SKM-1 treated with dmso at 0.1 percent for 144 hours (cell line): ENCODE results near the gene MAN2A1.
"Not testable (repeated sequence)": the region's sequence is repeated elsewhere in the genome, so short reads cannot be mapped to it uniquely, and the experiment has no call there.

Experiments
- DNase-seq: peaks from one replicate; lab custom pipeline; 2025; ENCODE audit not compliant: unreplicated experiment; lab: John Stamatoyannopoulos, UW

The MAN2A1 gene

GRCh38 chr5:109812698-109813097 is 123.0 kb downstream of the MAN2A1 start:
- no peak for DNase-seq

GRCh38 chr5:109816732-109817131 is 127.0 kb downstream of the MAN2A1 start:
- no peak for DNase-seq

GRCh38 chr5:109819878-109820277 is 130.2 kb downstream of the MAN2A1 start:
- no peak for DNase-seq

GRCh38 chr5:109823597-109823996 is 133.9 kb downstream of the MAN2A1 start:
- DNase-seq, result no peak

- no peak for DNase-seq
Observed at GRCh38 chr5:109825450-109825849, 135.7 kb downstream of the MAN2A1 start.

- DNase-seq, result no peak
Observed at GRCh38 chr5:109826426-109826825, 136.7 kb downstream of the MAN2A1 start.

GRCh38 chr5:109829331-109829730 is 139.6 kb downstream of the MAN2A1 start:
- no peak for DNase-seq

- no peak for DNase-seq
Observed at GRCh38 chr5:109830955-109831502, 141.3 kb downstream of the MAN2A1 start.

GRCh38 chr5:109832207-109833188 is 142.8 kb downstream of the MAN2A1 start:
- DNase-seq, result not testable (repeated sequence)

- no peak for DNase-seq
Observed at GRCh38 chr5:109833946-109834345, 144.2 kb downstream of the MAN2A1 start.

- DNase-seq, result no peak
Observed at GRCh38 chr5:109836280-109836679, 146.6 kb downstream of the MAN2A1 start.

GRCh38 chr5:109837231-109837861 is 147.6 kb downstream of the MAN2A1 start:
- no peak for DNase-seq

- no peak for DNase-seq
Observed at GRCh38 chr5:109838157-109838556, 148.4 kb downstream of the MAN2A1 start.

GRCh38 chr5:109844148-109844547 is 154.4 kb downstream of the MAN2A1 start:
- no peak for DNase-seq

- DNase-seq, result no peak
Observed at GRCh38 chr5:109844695-109845094, 155.0 kb downstream of the MAN2A1 start.

- no peak for DNase-seq
Observed at GRCh38 chr5:109848130-109848529, 158.4 kb downstream of the MAN2A1 start.

GRCh38 chr5:109849478-109850088 is 159.9 kb downstream of the MAN2A1 start:
- DNase-seq, result no peak

GRCh38 chr5:109852371-109853155 is 162.8 kb downstream of the MAN2A1 start:
- no peak for DNase-seq

- no peak for DNase-seq
Observed at GRCh38 chr5:109853377-109853776, 163.7 kb downstream of the MAN2A1 start.

- DNase-seq, result no peak
Observed at GRCh38 chr5:109855056-109855455, 165.3 kb downstream of the MAN2A1 start.
